Fibroblast of peridontal ligament (primary cell): ENCODE measurements around the gene PKD1L1.
"Not testable (repeated sequence)": the region's sequence is repeated elsewhere in the genome, so short reads cannot be mapped to it uniquely, and the experiment has no call there.

Experiments used
- DNase-seq: peaks from one replicate; pipeline ENCODE4 v3.0.0-alpha.2; 2010; ENCODE audit errors: extremely low read depth

PKD1L1 gene

GRCh38 chr7:47765373-47765979 is 182.8 kb downstream of the PKD1L1 start:
- DNase-seq: no peak

- DNase-seq: peak; percentile 75
Observed at GRCh38 chr7:47764746-47765145, 183.5 kb downstream of the PKD1L1 start.

- DNase-seq: peak; percentile 93
Observed at GRCh38 chr7:47763063-47763974, 184.9 kb downstream of the PKD1L1 start.

GRCh38 chr7:47762746-47763062 is 185.6 kb downstream of the PKD1L1 start:
- no peak for DNase-seq

GRCh38 chr7:47762207-47762606 is 186.1 kb downstream of the PKD1L1 start:
- no peak for DNase-seq

GRCh38 chr7:47759056-47759706 is 189.1 kb downstream of the PKD1L1 start:
- peak; percentile 34 for DNase-seq

GRCh38 chr7:47758546-47758945 is 189.7 kb downstream of the PKD1L1 start:
- DNase-seq: peak; percentile 33

GRCh38 chr7:47757921-47758411 is 190.3 kb downstream of the PKD1L1 start:
- peak; percentile 81 for DNase-seq

GRCh38 chr7:47756636-47757035 is 191.6 kb downstream of the PKD1L1 start:
- no peak for DNase-seq

GRCh38 chr7:47755248-47755647 is 193.0 kb downstream of the PKD1L1 start:
- DNase-seq: no peak

- not testable (repeated sequence) for DNase-seq
Observed at GRCh38 chr7:47751724-47752123, 196.5 kb downstream of the PKD1L1 start.

- DNase-seq: no peak
Observed at GRCh38 chr7:47751043-47751442, 197.2 kb downstream of the PKD1L1 start.

GRCh38 chr7:47748041-47748440 is 200.2 kb downstream of the PKD1L1 start:
- DNase-seq: no peak

- DNase-seq: no peak
Observed at GRCh38 chr7:47747160-47747559, 201.1 kb downstream of the PKD1L1 start.

GRCh38 chr7:47746468-47746867 is 201.8 kb downstream of the PKD1L1 start:
- no peak for DNase-seq

GRCh38 chr7:47744883-47745282 is 203.4 kb downstream of the PKD1L1 start:
- no peak for DNase-seq

- no peak for DNase-seq
Observed at GRCh38 chr7:47743965-47744591, 204.2 kb downstream of the PKD1L1 start.

GRCh38 chr7:47741984-47742383 is 206.3 kb downstream of the PKD1L1 start:
- DNase-seq: no peak

- DNase-seq: no peak
Observed at GRCh38 chr7:47739891-47740290, 208.4 kb downstream of the PKD1L1 start.

GRCh38 chr7:47739301-47739875 is 208.9 kb downstream of the PKD1L1 start:
- no peak for DNase-seq

- no peak for DNase-seq
Observed at GRCh38 chr7:47738563-47739166, 209.6 kb downstream of the PKD1L1 start.
